Stimulated activated CD4-positive, alpha-beta T cell treated with anti-CD3 and anti-CD28 coated beads, Interleukin-4, amount 100 ng/mL, for 4 hours (primary cell): ENCODE results near the gene FZD10.

Source experiments
- DNase-seq, 2 experiments: peaks; one replicate each; pipeline ENCODE4 v3.0.0-alpha.2; 2020

The FZD10 gene

GRCh38 chr12:130132831-130133511 lies 29.3 kb upstream of the FZD10 start:
- no peak for DNase-seq

GRCh38 chr12:130133851-130134562 lies 28.3 kb upstream of the FZD10 start:
- DNase-seq, result no peak

GRCh38 chr12:130134563-130134915 lies 27.7 kb upstream of the FZD10 start:
- DNase-seq, result no peak

- no peak for DNase-seq
Measured at GRCh38 chr12:130136509-130137039, 25.7 kb upstream of the FZD10 start.

- DNase-seq, result no peak
Measured at GRCh38 chr12:130137040-130138018, 24.9 kb upstream of the FZD10 start.

- no peak for DNase-seq
Measured at GRCh38 chr12:130138478-130138877, 23.8 kb upstream of the FZD10 start.

GRCh38 chr12:130139567-130140421 lies 22.5 kb upstream of the FZD10 start:
- DNase-seq, result no peak

GRCh38 chr12:130141105-130141504 lies 21.2 kb upstream of the FZD10 start:
- no peak for DNase-seq

GRCh38 chr12:130141901-130142683 lies 20.2 kb upstream of the FZD10 start:
- DNase-seq, result no peak

- no peak for DNase-seq
Measured at GRCh38 chr12:130142736-130143135, 19.5 kb upstream of the FZD10 start.

GRCh38 chr12:130143136-130143535 lies 19.1 kb upstream of the FZD10 start:
- no peak for DNase-seq

- no peak for DNase-seq
Measured at GRCh38 chr12:130144256-130144655, 18.0 kb upstream of the FZD10 start.

- no peak for DNase-seq
Measured at GRCh38 chr12:130145731-130146130, 16.5 kb upstream of the FZD10 start.

GRCh38 chr12:130146176-130146931 lies 15.9 kb upstream of the FZD10 start:
- no peak for DNase-seq

- no peak for DNase-seq
Measured at GRCh38 chr12:130147875-130148596, 14.2 kb upstream of the FZD10 start.

GRCh38 chr12:130151846-130152245 lies 10.4 kb upstream of the FZD10 start:
- DNase-seq, result no peak

- DNase-seq, result no peak
Measured at GRCh38 chr12:130152386-130152785, 9.9 kb upstream of the FZD10 start.

- DNase-seq, result no peak
Measured at GRCh38 chr12:130153803-130154202, 8.5 kb upstream of the FZD10 start.

GRCh38 chr12:130154276-130155070 lies 7.8 kb upstream of the FZD10 start:
- DNase-seq, result no peak
